K562 (cell line): Measurements from ENCODE around the gene SFI1. TPM values are rescaled to one million over a fixed set of nuclear protein-coding genes. Genes with fewer than 3 reads are reported as not detected.
"Not testable (repeated sequence)": the region's sequence is repeated elsewhere in the genome, so short reads cannot be mapped to it uniquely, and the experiment has no call there.

ENCODE experiments used
- ATAC-seq: fragments of 200-7000 bp; cut with Tn5 transposase; 3 replicates; pipeline ENCODE4 v1.9.1; 2020; ENCODE audit warnings: moderate library complexity
- BruUV-seq: library from RNA; stranded (reverse); fragments of 400-500 nt; replicated peaks from 2 replicates; lab custom pipeline; 2021; lab: Mats Ljungman, UMichigan
- CTCF ChIA-PET: fragments of 300-600 bp; formaldehyde crosslinking; extraction: SDS; loops from one replicate; lab custom pipeline; 2021; ENCODE audit warnings: low intra/inter-chr PET ratio; lab: Yijun Ruan, JAX
- POLR2A ChIA-PET: fragments of 300-600, 350-650 bp; sonication (Branson Sonifier 250); formaldehyde crosslinking; extraction: SDS; loops from one replicate; lab custom pipeline; 2021; ENCODE audit warnings: antibody characterized with exemption, inconsistent platforms; lab: Yijun Ruan, JAX
- DNase-seq, 4 experiments: peaks; one replicate each; pipeline versions ENCODE4 v3.0.0 to v3.0.0-alpha.2; 2011 to 2018; ENCODE audit warnings: low spot score in 3 of 4, mixed read lengths in 3 of 4; ENCODE audit errors: extremely low read depth in 1 of 4
- FAIRE-seq: peaks from 2 replicates; lab custom pipeline; 2011; peaks lifted over from hg19 to GRCh38; lab: Jason Lieb, UNC
- H2AFZ ChIP-seq: 2 replicates; pipeline ENCODE4 v1.6.0; 2011; ENCODE audit warnings: low read depth, low read length, control low read depth, inconsistent platforms
- H3K27ac ChIP-seq: fragments of 200-600 bp; 3 replicates; pipeline ENCODE4 v1.8.0; 2011; ENCODE audit warnings: low read depth, mild to moderate bottlenecking, control low read depth, inconsistent platforms, low read length, moderate library complexity, mixed read lengths; ENCODE audit errors: extremely low read depth
- H3K27me3 ChIP-seq, 2 experiments: fragments of 300-600 bp in 1 of 2; 2 replicates in 1 of 2; 3 replicates in 1 of 2; pipeline versions ENCODE4 v1.6.0 to v1.8.0; 2011; ENCODE audit warnings: inconsistent platforms in 2 of 2, low read length in 2 of 2, mild to moderate bottlenecking in 1 of 2, mixed read lengths in 1 of 2, moderate library complexity in 1 of 2; ENCODE audit not compliant: control insufficient read depth in 2 of 2, insufficient read depth in 2 of 2
- H3K36me3 ChIP-seq: fragments of 300-600 bp; 3 replicates; pipeline ENCODE4 v1.8.0; 2011; ENCODE audit warnings: mild to moderate bottlenecking, low read length, inconsistent platforms; ENCODE audit not compliant: control insufficient read depth, insufficient read depth
- H3K4me1 ChIP-seq, 2 experiments: fragments of 200-600 bp in 1 of 2; replicated peaks in 1 of 2; 2 replicates in 1 of 2; 3 replicates in 1 of 2; pipeline versions ENCODE4 v1.5.1 to v1.8.0; 2011; ENCODE audit warnings: inconsistent platforms in 2 of 2, low read length in 2 of 2, mild to moderate bottlenecking in 1 of 2, mixed read lengths in 1 of 2, moderate library complexity in 1 of 2; ENCODE audit not compliant: control insufficient read depth in 2 of 2, insufficient read depth in 2 of 2
- H3K4me2 ChIP-seq: 2 replicates; pipeline ENCODE4 v1.6.1; 2011; ENCODE audit warnings: low read length, control low read depth, inconsistent platforms, mixed read lengths; ENCODE audit not compliant: insufficient read depth
- H3K4me3 ChIP-seq: fragments of 200-600 bp; sonication (generic), shearing (Covaris generic); 2 replicates; pipeline ENCODE4 v1.5.1; 2016; ENCODE audit warnings: control low read depth, inconsistent platforms
- H3K79me2 ChIP-seq: fragments of 200-600 bp; 3 replicates; pipeline ENCODE4 v1.8.0; 2011; ENCODE audit warnings: low read length, inconsistent platforms; ENCODE audit not compliant: control insufficient read depth, insufficient read depth
- H3K9ac ChIP-seq, 2 experiments: 2 replicates each; pipeline versions ENCODE4 v1.6.0 to v1.6.1; 2011; ENCODE audit warnings: low read depth in 2 of 2, low read length in 2 of 2, control low read depth in 1 of 2, inconsistent platforms in 1 of 2, mild to moderate bottlenecking in 1 of 2, mixed read lengths in 1 of 2; ENCODE audit not compliant: insufficient read depth in 1 of 2
- H3K9me1 ChIP-seq: one replicate; pipeline ENCODE4 v1.6.0; 2011; ENCODE audit warnings: inconsistent platforms, mild to moderate bottlenecking, low read length, moderate library complexity; ENCODE audit not compliant: control insufficient read depth, insufficient read depth
- H3K9me3 ChIP-seq: replicated peaks from 2 replicates; pipeline ENCODE4 v1.5.1; 2011; ENCODE audit warnings: low read depth, low read length, inconsistent platforms; ENCODE audit not compliant: control insufficient read depth, insufficient read depth
- H4K20me1 ChIP-seq: replicated peaks from 2 replicates; pipeline ENCODE4 v1.6.1; 2011; ENCODE audit warnings: low read length, inconsistent platforms, mixed read lengths; ENCODE audit not compliant: control insufficient read depth, insufficient read depth
- NFYB ChIP-seq: IDR thresholded peaks from 2 replicates; pipeline ENCODE4 v1.6.1; 2011; ENCODE audit warnings: mild to moderate bottlenecking, moderate library complexity; ENCODE audit not compliant: insufficient read length; ENCODE audit errors: extremely low read depth
- POLR2A ChIP-seq: fragments of 450-650 bp; conservative IDR thresholded peaks from 2 replicates; pipeline ENCODE4 v1.6.1; 2016
- RAD21 ChIP-seq, 2 experiments: fragments of 250-450 bp in 1 of 2; fragments of 450-650 bp in 1 of 2; sonication (Bioruptor Pico) in 1 of 2; formaldehyde crosslinking in 1 of 2; IDR thresholded peaks in 1 of 2; conservative IDR thresholded peaks in 1 of 2; 2 replicates each; pipeline versions ENCODE4 v1.4.0 to v1.8.0; 2020 to 2022; ENCODE audit warnings: mild to moderate bottlenecking in 2 of 2, moderate library complexity in 1 of 2
- SMC3 ChIP-seq: conservative IDR thresholded peaks from 2 replicates; pipeline ENCODE4 v1.6.1; 2011; ENCODE audit warnings: low read depth, low read length, improper control_type of control experiment; ENCODE audit not compliant: insufficient read depth
- ZBTB7A ChIP-seq: IDR thresholded peaks from 2 replicates; pipeline ENCODE4 v1.6.1; 2011; ENCODE audit warnings: low read depth, mild to moderate bottlenecking, low read length, moderate library complexity, borderline replicate concordance; ENCODE audit not compliant: control insufficient read depth
- ZNF695 ChIP-seq: fragments of 450-650 bp; formaldehyde crosslinking; IDR thresholded peaks from 2 replicates; pipeline ENCODE4 v1.4.0; 2020; ENCODE audit warnings: mild to moderate bottlenecking, moderate library complexity
- ZNF785 ChIP-seq: fragments of 250-450 bp; sonication (Bioruptor Pico); IDR thresholded peaks from 2 replicates; pipeline ENCODE4 v1.4.0; 2020; ENCODE audit warnings: mild to moderate bottlenecking
- WGBS: fragments of 100-300 bp; shearing (Covaris generic); methylation state at CpG from one replicate; pipeline ENCODE4 v1.1.6; 2016; ENCODE audit warnings: low coverage, mixed read lengths; ENCODE audit not compliant: insufficient coverage; ENCODE audit errors: missing lambda C conversion rate; 5-methylcytosine and 5-hydroxymethylcytosine counted together
- in situ Hi-C: fragments of 300-500 bp; cut with MboI; formaldehyde crosslinking; loops from 4 replicates; pipeline ENCODE4 v1.15.0; 2018; ENCODE audit warnings: inconsistent platforms, mixed read lengths
- intact Hi-C: fragments of 100-400 bp; cut with micrococcal nuclease; formaldehyde crosslinking; loops from 2 replicates; pipeline ENCODE4 v1.14.2; 2022
- polyA plus RNA-seq, 8 experiments: library from polyadenylated mRNA; depleted of rRNA in 4 of 8; stranded (reverse) in 5 of 8; unstranded in 3 of 8; fragments of >200 nt; fragmentation: Nextera tagmentation in 2 of 8; fragmentation: Illumina TruSeq in 1 of 8; extraction: Ambion mirVana in 2 of 8; extraction: Trizol in 1 of 8; gene quantifications; 2 replicates each; pipeline versions ENCODE4 v1.2.1 to v1.2.3, GENCODE V29; 2011 to 2014; ENCODE audit warnings: inconsistent platforms in 1 of 8, missing spikeins in 1 of 8
- total RNA-seq, 7 experiments: library from RNA; depleted of rRNA in 6 of 7; stranded (reverse); fragments of >200 nt in 6 of 7; fragmentation: Illumina TruSeq in 2 of 7; extraction: Trizol in 2 of 7; gene quantifications; 2 replicates each; pipeline versions ENCODE4 v1.2.1 to v1.2.3, GENCODE V29; 2011 to 2021; ENCODE audit warnings: low replicate concordance in 1 of 7
- TF ChIP-seq, protein P1 (sequence below), 3 experiments: fragments of 200-800 bp in 1 of 3; sonication (Bioruptor generic) in 1 of 3; sonication (generic) in 1 of 3; formaldehyde crosslinking in 1 of 3; IDR thresholded peaks; 2 replicates each; pipeline versions ENCODE4 v1.6.1 to v1.8.0; 2016 to 2022; ENCODE audit warnings: mild to moderate bottlenecking in 2 of 3, missing compliant biosample characterization in 2 of 3, missing genetic modification characterization in 2 of 3, missing genetic modification reagents in 1 of 3

The SFI1 gene
- total and polyA plus RNA-seq, 9 of the 15 experiments (the other 6 are each of a cell fraction or from before 2014, with no cell fraction given): 3.0 to 25.6 (median 14.1) TPM

DNA sequence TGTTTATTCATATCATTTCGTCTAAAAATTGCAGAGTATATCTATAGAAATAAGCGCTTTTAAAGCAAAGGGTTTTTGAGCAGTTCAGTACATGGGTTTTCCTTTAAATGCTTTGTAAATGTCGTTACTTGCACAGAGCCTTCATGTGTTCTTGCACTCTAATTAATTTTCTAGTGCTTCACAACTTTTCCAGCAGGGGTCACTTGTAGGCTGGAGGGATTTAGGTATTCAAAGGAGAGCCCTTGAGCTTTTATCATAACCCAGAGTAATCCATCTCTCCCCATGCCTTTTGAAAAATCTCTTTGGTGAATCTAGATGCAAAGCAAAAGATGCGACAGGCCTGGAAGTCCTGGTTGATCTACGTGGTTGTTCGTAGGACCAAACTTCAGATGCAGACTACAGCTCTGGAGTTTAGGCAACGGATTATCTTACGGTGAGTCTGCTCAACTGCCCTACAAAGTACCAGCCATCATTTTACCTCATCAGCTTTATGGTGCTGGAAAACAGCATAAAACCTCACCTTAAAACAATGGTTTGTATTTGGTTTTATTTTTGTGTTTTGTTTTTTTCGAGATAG, 60.4 kb downstream of the SFI1 start (continued):
- TF ChIP-seq SMC3 (0 out of 2 replicates have a peak, but pooled peaks have one; percentile 24), ZBTB7A (no peak), ZNF695 (no peak), POLR2A (no peak), RAD21 (CRISPR knock-in tag; conservative IDR thresholded peaks at IDR 0.05 in 1 of 2, IDR thresholded peaks at IDR 0.05 in 1 of 2) (peak; percentile 52 to 53), ZNF785 (CRISPR knock-in tag) (no peak), NFYB (no peak)
- TF ChIP-seq, protein P1, sequence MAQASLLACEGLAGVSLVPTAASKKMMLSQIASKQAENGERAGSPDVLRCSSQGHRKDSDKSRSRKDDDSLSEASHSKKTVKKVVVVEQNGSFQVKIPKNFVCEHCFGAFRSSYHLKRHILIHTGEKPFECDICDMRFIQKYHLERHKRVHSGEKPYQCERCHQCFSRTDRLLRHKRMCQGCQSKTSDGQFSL (CRISPR knock-in tag; IDR thresholded peaks at IDR 0.05): no peak
- TF ChIP-seq, protein P1 (tag; IDR thresholded peaks at IDR 0.05): no peak

DNA sequence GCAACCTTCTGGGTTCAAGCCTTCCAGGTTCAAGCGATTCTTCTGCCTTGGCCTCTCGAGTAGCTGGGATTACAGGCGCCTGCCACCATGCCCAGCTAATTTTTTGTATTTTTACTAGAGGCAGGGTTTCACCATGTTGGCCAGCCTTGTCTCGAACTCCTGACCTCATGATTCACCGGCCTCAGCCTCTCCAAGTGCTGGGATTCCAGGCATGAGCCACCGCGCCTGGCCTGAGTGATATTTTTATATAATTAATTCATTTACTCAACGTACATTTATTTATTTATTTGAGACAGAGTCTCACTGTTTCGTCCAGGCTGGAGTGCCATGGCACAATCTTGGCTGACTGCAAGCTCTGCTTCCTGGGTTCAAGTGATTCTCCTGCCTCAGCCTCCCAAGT, 62.2 kb downstream of the SFI1 start:
- H3K4me3 ChIP-seq, H3K9me1 ChIP-seq, BruUV-seq, intact Hi-C loops, POLR2A ChIA-PET, H3K79me2 ChIP-seq, H3K9me3 ChIP-seq, H3K4me1 ChIP-seq, in situ Hi-C loops, H3K4me2 ChIP-seq, H4K20me1 ChIP-seq, DNase-seq, H3K27ac ChIP-seq, H2AFZ ChIP-seq, H3K9ac ChIP-seq, FAIRE-seq, H3K27me3 ChIP-seq, ATAC-seq, CTCF ChIA-PET: not testable (repeated sequence)
- H3K36me3 ChIP-seq: peaks cover 17% of the 10 kb centered on the region; the same call in 1 of the 3 replicates
- WGBS: 85% methylated on average over 9 of the region's 9 CpGs
